H1 (cell line): ENCODE results near the gene HEPHL1. TPM values are rescaled to one million over a fixed set of nuclear protein-coding genes. Genes with fewer than 3 reads are reported as not detected.

Source experiments
- CEBPB ChIP-seq: IDR thresholded peaks from 2 replicates; pipeline ENCODE4 v1.6.1; 2012; ENCODE audit warnings: low read depth, low read length
- KDM4A ChIP-seq: IDR thresholded peaks from one replicate; pipeline ENCODE4 v1.7.1; 2012; ENCODE audit warnings: low read depth, mild to moderate bottlenecking, moderate library complexity, low read length, inconsistent platforms; ENCODE audit not compliant: severe bottlenecking
- POLR2A ChIP-seq, 2 experiments: IDR thresholded peaks; 1 replicate in 1 of 2; 2 replicates in 1 of 2; pipeline ENCODE4 v1.6.1; 2011; ENCODE audit warnings: low read depth in 2 of 2, low read length in 2 of 2, mild to moderate bottlenecking in 2 of 2; ENCODE audit errors: control extremely low read depth in 1 of 2
- RNF2 ChIP-seq: fragments of 200-900, 300-1000 bp; sonication (generic); IDR thresholded peaks from 2 replicates; pipeline ENCODE4 v1.7.1; 2016; ENCODE audit warnings: borderline replicate concordance, low read depth, mild to moderate bottlenecking, antibody characterized with exemption, low read length; ENCODE audit not compliant: poor library complexity, severe bottlenecking; ENCODE audit errors: missing control alignments
- SP2 ChIP-seq: IDR thresholded peaks from 2 replicates; pipeline ENCODE4 v1.6.1; 2012; ENCODE audit warnings: mild to moderate bottlenecking, low read length, inconsistent platforms
- TCF12 ChIP-seq: IDR thresholded peaks from 2 replicates; pipeline ENCODE4 v1.6.1; 2011; ENCODE audit warnings: low read depth, mild to moderate bottlenecking, low read length
- polyA plus RNA-seq, 7 experiments: library from polyadenylated mRNA; depleted of rRNA in 3 of 7; stranded (reverse) in 5 of 7; unstranded in 2 of 7; fragments of >200 nt in 5 of 7; fragments of 200-250 nt in 2 of 7; gene quantifications; 1 replicate in 5 of 7; 2 replicates in 1 of 7; 4 replicates in 1 of 7; pipeline versions ENCODE4 v1.2.1 to v1.2.3, GENCODE V29; 2011 to 2013; ENCODE audit warnings: missing spikeins in 2 of 7, mixed read lengths in 2 of 7
- total RNA-seq: library from RNA; stranded (reverse); fragmentation: NEBNext Ultra II Directional; extraction: Animal tissue kit (Norgen Biotek cat#: 25700); gene quantifications from 2 replicates; pipeline ENCODE4 v1.2.1, GENCODE V29; 2021
- TF ChIP-seq, protein P1 (sequence below): fragments of 300-600 bp; sonication (generic); IDR thresholded peaks from 2 replicates; pipeline ENCODE4 v1.7.1; 2012; ENCODE audit warnings: low read length, moderate library complexity, mild to moderate bottlenecking, inconsistent platforms; ENCODE audit not compliant: insufficient replicate concordance

The HEPHL1 gene
- total and polyA plus RNA-seq, 2 of the 8 experiments (the other 6 are each of a cell fraction or from before 2014, with no cell fraction given) = 0.09 to 0.11 TPM

DNA sequence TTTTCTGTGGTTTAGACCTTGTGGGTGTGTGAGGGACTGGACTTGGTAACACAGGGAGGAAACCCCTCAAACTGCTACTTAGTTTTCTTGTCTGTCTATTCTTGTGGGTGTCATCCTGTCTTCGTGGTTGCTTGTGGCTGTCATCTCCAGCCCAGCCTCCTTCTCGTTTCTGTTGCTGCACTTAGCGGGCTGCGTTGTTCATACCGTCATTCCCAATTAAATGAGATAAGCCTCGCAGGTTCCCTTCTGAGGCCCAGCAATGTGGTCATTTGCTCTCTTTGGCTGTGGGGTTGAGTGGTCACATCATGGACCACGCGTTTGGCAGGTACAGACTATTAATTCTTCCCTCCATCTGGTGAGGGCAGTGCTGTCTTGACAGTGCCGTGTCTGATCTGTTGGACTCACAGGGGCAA, 126.3 kb downstream of the HEPHL1 start (continued):
- TF ChIP-seq, protein P1, sequence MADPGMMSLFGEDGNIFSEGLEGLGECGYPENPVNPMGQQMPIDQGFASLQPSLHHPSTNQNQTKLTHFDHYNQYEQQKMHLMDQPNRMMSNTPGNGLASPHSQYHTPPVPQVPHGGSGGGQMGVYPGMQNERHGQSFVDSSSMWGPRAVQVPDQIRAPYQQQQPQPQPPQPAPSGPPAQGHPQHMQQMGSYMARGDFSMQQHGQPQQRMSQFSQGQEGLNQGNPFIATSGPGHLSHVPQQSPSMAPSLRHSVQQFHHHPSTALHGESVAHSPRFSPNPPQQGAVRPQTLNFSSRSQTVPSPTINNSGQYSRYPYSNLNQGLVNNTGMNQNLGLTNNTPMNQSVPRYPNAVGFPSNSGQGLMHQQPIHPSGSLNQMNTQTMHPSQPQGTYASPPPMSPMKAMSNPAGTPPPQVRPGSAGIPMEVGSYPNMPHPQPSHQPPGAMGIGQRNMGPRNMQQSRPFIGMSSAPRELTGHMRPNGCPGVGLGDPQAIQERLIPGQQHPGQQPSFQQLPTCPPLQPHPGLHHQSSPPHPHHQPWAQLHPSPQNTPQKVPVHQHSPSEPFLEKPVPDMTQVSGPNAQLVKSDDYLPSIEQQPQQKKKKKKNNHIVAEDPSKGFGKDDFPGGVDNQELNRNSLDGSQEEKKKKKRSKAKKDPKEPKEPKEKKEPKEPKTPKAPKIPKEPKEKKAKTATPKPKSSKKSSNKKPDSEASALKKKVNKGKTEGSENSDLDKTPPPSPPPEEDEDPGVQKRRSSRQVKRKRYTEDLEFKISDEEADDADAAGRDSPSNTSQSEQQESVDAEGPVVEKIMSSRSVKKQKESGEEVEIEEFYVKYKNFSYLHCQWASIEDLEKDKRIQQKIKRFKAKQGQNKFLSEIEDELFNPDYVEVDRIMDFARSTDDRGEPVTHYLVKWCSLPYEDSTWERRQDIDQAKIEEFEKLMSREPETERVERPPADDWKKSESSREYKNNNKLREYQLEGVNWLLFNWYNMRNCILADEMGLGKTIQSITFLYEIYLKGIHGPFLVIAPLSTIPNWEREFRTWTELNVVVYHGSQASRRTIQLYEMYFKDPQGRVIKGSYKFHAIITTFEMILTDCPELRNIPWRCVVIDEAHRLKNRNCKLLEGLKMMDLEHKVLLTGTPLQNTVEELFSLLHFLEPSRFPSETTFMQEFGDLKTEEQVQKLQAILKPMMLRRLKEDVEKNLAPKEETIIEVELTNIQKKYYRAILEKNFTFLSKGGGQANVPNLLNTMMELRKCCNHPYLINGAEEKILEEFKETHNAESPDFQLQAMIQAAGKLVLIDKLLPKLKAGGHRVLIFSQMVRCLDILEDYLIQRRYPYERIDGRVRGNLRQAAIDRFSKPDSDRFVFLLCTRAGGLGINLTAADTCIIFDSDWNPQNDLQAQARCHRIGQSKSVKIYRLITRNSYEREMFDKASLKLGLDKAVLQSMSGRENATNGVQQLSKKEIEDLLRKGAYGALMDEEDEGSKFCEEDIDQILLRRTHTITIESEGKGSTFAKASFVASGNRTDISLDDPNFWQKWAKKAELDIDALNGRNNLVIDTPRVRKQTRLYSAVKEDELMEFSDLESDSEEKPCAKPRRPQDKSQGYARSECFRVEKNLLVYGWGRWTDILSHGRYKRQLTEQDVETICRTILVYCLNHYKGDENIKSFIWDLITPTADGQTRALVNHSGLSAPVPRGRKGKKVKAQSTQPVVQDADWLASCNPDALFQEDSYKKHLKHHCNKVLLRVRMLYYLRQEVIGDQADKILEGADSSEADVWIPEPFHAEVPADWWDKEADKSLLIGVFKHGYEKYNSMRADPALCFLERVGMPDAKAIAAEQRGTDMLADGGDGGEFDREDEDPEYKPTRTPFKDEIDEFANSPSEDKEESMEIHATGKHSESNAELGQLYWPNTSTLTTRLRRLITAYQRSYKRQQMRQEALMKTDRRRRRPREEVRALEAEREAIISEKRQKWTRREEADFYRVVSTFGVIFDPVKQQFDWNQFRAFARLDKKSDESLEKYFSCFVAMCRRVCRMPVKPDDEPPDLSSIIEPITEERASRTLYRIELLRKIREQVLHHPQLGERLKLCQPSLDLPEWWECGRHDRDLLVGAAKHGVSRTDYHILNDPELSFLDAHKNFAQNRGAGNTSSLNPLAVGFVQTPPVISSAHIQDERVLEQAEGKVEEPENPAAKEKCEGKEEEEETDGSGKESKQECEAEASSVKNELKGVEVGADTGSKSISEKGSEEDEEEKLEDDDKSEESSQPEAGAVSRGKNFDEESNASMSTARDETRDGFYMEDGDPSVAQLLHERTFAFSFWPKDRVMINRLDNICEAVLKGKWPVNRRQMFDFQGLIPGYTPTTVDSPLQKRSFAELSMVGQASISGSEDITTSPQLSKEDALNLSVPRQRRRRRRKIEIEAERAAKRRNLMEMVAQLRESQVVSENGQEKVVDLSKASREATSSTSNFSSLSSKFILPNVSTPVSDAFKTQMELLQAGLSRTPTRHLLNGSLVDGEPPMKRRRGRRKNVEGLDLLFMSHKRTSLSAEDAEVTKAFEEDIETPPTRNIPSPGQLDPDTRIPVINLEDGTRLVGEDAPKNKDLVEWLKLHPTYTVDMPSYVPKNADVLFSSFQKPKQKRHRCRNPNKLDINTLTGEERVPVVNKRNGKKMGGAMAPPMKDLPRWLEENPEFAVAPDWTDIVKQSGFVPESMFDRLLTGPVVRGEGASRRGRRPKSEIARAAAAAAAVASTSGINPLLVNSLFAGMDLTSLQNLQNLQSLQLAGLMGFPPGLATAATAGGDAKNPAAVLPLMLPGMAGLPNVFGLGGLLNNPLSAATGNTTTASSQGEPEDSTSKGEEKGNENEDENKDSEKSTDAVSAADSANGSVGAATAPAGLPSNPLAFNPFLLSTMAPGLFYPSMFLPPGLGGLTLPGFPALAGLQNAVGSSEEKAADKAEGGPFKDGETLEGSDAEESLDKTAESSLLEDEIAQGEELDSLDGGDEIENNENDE = no peak
- TF ChIP-seq TCF12 (no peak), CEBPB (no peak), SP2 (no peak), RNF2 (no peak), KDM4A (no peak), POLR2A (IDR thresholded peaks at IDR 0.05; ENCODE audit: control extremely low read depth in 1 of 2, low read depth in 2 of 2, low read length in 2 of 2) (no peak)
